ENCODE results near the gene DDX3X.

DNA sequence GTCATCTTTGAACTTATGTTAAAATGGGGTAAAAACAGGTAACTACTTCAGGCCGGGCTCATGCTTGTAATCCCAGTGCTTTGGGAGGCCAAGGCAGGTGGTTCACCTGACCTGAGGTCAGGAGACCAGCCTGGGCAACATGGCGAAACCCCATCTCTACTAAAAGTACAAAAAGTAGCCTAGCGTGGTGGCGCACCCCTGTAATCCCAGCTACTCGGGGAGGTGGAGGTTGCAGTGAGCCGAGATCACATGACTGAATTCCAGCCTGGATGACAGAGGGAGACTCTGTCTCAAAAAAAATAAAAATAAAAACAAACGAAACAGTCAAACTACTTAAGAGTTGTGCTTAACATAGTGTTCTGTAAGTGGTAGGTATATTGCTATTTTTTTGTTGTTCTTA, 2.5 kb downstream of the DDX3X start:
- TF ChIP-seq STAG1 (CRISPR knock-in tag; IDR thresholded peaks at IDR 0.05) (no peak), KLF9 (CRISPR knock-in tag; IDR thresholded peaks at IDR 0.05; ENCODE audit: low read depth) (no peak), SIN3A (IDR thresholded peaks at IDR 0.05; ENCODE audit: borderline replicate concordance, low read depth, low read length) (no peak), ZNF510 (CRISPR knock-in tag; IDR thresholded peaks at IDR 0.05; ENCODE audit: low read depth) (no peak), PHF8 (CRISPR knock-in tag; IDR thresholded peaks at IDR 0.05) (no peak), ZNF350 (CRISPR knock-in tag; IDR thresholded peaks at IDR 0.05; ENCODE audit: borderline replicate concordance, low read depth) (no peak), ZSCAN9 (CRISPR knock-in tag; IDR thresholded peaks at IDR 0.05; ENCODE audit: borderline replicate concordance) (no peak), ZNF615 (CRISPR knock-in tag; IDR thresholded peaks at IDR 0.05; ENCODE audit: borderline replicate concordance) (no peak)
- TF ChIP-seq, protein P1, sequence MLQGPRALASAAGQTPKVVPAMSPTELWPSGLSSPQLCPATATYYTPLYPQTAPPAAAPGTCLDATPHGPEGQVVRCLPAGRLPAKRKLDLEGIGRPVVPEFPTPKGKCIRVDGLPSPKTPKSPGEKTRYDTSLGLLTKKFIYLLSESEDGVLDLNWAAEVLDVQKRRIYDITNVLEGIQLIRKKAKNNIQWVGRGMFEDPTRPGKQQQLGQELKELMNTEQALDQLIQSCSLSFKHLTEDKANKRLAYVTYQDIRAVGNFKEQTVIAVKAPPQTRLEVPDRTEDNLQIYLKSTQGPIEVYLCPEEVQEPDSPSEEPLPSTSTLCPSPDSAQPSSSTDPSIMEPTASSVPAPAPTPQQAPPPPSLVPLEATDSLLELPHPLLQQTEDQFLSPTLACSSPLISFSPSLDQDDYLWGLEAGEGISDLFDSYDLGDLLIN (CRISPR knock-in tag; IDR thresholded peaks at IDR 0.05; ENCODE audit: borderline replicate concordance), result no peak
- TF ChIP-seq, protein P2, sequence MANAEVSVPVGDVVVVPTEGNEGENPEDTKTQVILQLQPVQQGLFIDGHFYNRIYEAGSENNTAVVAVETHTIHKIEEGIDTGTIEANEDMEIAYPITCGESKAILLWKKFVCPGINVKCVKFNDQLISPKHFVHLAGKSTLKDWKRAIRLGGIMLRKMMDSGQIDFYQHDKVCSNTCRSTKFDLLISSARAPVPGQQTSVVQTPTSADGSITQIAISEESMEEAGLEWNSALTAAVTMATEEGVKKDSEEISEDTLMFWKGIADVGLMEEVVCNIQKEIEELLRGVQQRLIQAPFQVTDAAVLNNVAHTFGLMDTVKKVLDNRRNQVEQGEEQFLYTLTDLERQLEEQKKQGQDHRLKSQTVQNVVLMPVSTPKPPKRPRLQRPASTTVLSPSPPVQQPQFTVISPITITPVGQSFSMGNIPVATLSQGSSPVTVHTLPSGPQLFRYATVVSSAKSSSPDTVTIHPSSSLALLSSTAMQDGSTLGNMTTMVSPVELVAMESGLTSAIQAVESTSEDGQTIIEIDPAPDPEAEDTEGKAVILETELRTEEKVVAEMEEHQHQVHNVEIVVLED (CRISPR knock-in tag; IDR thresholded peaks at IDR 0.05; ENCODE audit: borderline replicate concordance), result no peak
- TF ChIP-seq, protein P3, sequence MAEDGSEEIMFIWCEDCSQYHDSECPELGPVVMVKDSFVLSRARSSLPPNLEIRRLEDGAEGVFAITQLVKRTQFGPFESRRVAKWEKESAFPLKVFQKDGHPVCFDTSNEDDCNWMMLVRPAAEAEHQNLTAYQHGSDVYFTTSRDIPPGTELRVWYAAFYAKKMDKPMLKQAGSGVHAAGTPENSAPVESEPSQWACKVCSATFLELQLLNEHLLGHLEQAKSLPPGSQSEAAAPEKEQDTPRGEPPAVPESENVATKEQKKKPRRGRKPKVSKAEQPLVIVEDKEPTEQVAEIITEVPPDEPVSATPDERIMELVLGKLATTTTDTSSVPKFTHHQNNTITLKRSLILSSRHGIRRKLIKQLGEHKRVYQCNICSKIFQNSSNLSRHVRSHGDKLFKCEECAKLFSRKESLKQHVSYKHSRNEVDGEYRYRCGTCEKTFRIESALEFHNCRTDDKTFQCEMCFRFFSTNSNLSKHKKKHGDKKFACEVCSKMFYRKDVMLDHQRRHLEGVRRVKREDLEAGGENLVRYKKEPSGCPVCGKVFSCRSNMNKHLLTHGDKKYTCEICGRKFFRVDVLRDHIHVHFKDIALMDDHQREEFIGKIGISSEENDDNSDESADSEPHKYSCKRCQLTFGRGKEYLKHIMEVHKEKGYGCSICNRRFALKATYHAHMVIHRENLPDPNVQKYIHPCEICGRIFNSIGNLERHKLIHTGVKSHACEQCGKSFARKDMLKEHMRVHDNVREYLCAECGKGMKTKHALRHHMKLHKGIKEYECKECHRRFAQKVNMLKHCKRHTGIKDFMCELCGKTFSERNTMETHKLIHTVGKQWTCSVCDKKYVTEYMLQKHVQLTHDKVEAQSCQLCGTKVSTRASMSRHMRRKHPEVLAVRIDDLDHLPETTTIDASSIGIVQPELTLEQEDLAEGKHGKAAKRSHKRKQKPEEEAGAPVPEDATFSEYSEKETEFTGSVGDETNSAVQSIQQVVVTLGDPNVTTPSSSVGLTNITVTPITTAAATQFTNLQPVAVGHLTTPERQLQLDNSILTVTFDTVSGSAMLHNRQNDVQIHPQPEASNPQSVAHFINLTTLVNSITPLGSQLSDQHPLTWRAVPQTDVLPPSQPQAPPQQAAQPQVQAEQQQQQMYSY (CRISPR knock-in tag; IDR thresholded peaks at IDR 0.05), result no peak

All from HepG2 (cell line).